Astrocyte (in vitro differentiated cells and primary cell): ENCODE data around the gene CUTA. TPM values are rescaled to one million over a fixed set of nuclear protein-coding genes. Genes with fewer than 3 reads are reported as not detected.

Experiments
- DNase-seq: peaks from one replicate; pipeline ENCODE4 v3.0.0-alpha.2; 2010; ENCODE audit warnings: low read depth
- FAIRE-seq: peaks from 2 replicates; lab custom pipeline; 2011; peaks lifted over from hg19 to GRCh38; lab: Jason Lieb, UNC
- H2AFZ ChIP-seq: 2 replicates; pipeline ENCODE4 v1.6.0; 2012; ENCODE audit warnings: low read depth, low read length, inconsistent platforms
- H3K27ac ChIP-seq: 2 replicates; pipeline ENCODE4 v1.5.1; 2011; ENCODE audit warnings: low read depth, low read length, inconsistent platforms
- H3K27me3 ChIP-seq: 2 replicates; pipeline ENCODE4 v1.6.0; 2011; ENCODE audit warnings: low read length, inconsistent platforms; ENCODE audit not compliant: insufficient read depth
- H3K36me3 ChIP-seq: 2 replicates; pipeline ENCODE4 v1.5.1; 2011; ENCODE audit warnings: low read length, inconsistent platforms; ENCODE audit not compliant: insufficient read depth
- H3K4me1 ChIP-seq: 2 replicates; pipeline ENCODE4 v1.5.1; 2011; ENCODE audit warnings: low read length, inconsistent platforms; ENCODE audit not compliant: insufficient read depth
- H3K4me2 ChIP-seq: 2 replicates; pipeline ENCODE4 v1.6.0; 2012; ENCODE audit warnings: low read length, inconsistent platforms
- H3K4me3 ChIP-seq: 2 replicates; pipeline ENCODE4 v1.5.1; 2011; ENCODE audit warnings: low read depth, mild to moderate bottlenecking, low read length, inconsistent platforms; ENCODE audit not compliant: insufficient read depth
- H3K79me2 ChIP-seq: 2 replicates; pipeline ENCODE4 v1.6.0; 2012; ENCODE audit warnings: mild to moderate bottlenecking, low read length, inconsistent platforms; ENCODE audit not compliant: insufficient read depth
- H3K9ac ChIP-seq: 2 replicates; pipeline ENCODE4 v1.6.0; 2012; ENCODE audit warnings: mild to moderate bottlenecking, low read length, inconsistent platforms
- H3K9me3 ChIP-seq: 2 replicates; pipeline ENCODE4 v1.5.1; 2012; ENCODE audit warnings: low read depth, mild to moderate bottlenecking, low read length, inconsistent platforms; ENCODE audit not compliant: insufficient read depth
- H4K20me1 ChIP-seq: 2 replicates; pipeline ENCODE4 v1.6.0; 2012; ENCODE audit warnings: low read length, inconsistent platforms; ENCODE audit not compliant: insufficient read depth
- H3K27ac Mint-ChIP-seq: one replicate; pipeline ENCODE4 v1.8.0; 2021; ENCODE audit warnings: mild to moderate bottlenecking, mixed read lengths; ENCODE audit not compliant: unreplicated experiment
- H3K27me3 Mint-ChIP-seq: one replicate; pipeline ENCODE4 v1.8.0; 2021; ENCODE audit warnings: low read depth, mixed read lengths; ENCODE audit not compliant: unreplicated experiment
- H3K36me3 Mint-ChIP-seq: one replicate; pipeline ENCODE4 v1.8.0; 2021; ENCODE audit warnings: low read depth, mixed read lengths; ENCODE audit not compliant: unreplicated experiment
- H3K4me1 Mint-ChIP-seq: one replicate; pipeline ENCODE4 v1.8.0; 2021; ENCODE audit warnings: low read depth, mixed read lengths; ENCODE audit not compliant: unreplicated experiment
- H3K4me3 Mint-ChIP-seq: one replicate; pipeline ENCODE4 v1.8.0; 2021; ENCODE audit warnings: mild to moderate bottlenecking, moderate library complexity, mixed read lengths; ENCODE audit not compliant: unreplicated experiment
- H3K9me3 Mint-ChIP-seq: one replicate; pipeline ENCODE4 v1.8.0; 2021; ENCODE audit warnings: mild to moderate bottlenecking, mixed read lengths; ENCODE audit not compliant: unreplicated experiment
- EZH2 ChIP-seq: IDR thresholded peaks from 2 replicates; pipeline ENCODE4 v1.6.1; 2012; ENCODE audit warnings: mild to moderate bottlenecking, low read length, inconsistent platforms; ENCODE audit not compliant: insufficient read depth
- total RNA-seq: library from RNA; stranded (reverse); gene quantifications from 2 replicates; pipeline ENCODE4 v1.2.1, GENCODE V29; 2021
- TF ChIP-seq, protein P1 (sequence below): IDR thresholded peaks from 2 replicates; pipeline ENCODE4 v1.5.1; 2011; ENCODE audit warnings: low read depth, mild to moderate bottlenecking, inconsistent platforms, low read length, moderate library complexity; ENCODE audit not compliant: insufficient read depth

Gene CUTA
- total RNA-seq, 1 donor from 2014 or later: 256 TPM

DNA sequence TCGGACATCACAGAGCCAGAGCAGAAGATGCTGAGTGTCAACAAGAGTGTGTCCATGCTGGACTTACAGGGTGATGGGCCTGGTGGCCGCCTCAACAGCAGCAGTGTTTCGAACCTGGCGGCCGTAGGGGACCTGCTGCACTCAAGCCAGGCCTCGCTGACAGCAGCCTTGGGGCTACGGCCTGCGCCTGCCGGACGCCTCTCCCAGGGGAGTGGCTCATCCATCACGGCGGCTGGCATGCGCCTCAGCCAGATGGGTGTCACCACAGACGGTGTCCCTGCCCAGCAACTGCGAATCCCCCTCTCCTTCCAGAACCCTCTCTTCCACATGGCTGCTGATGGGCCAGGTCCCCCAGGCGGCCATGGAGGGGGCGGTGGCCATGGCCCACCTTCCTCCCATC is 25.1 kb upstream of the CUTA start:
- Mint-ChIP-seq H3K36me3 (peaks cover 43% of the 10 kb centered on the region), H3K27ac (no peak overlapping the region), H3K27me3 (no peaks in the 10 kb centered on the region), H3K4me1 (peaks cover 4% of the 10 kb centered on the region), H3K9me3 (no peaks in the 10 kb centered on the region), H3K4me3 (no peak overlapping the region)
- Histone ChIP-seq H3K36me3 (peaks cover 6% of the 10 kb centered on the region), H3K4me3 (no peak overlapping the region), H3K27me3 (no peaks in the 10 kb centered on the region), H3K4me1 (peaks cover 3% of the 10 kb centered on the region), H2AFZ (no peak overlapping the region), H3K79me2 (no peaks in the 10 kb centered on the region), H3K9me3 (no peaks in the 10 kb centered on the region), H4K20me1 (peaks cover 11% of the 10 kb centered on the region), H3K9ac (no peak overlapping the region), H3K27ac (no peak overlapping the region), H3K4me2 (no peak overlapping the region)
- no peak for FAIRE-seq
- no peak for TF ChIP-seq EZH2
- DNase-seq: no peak

GRCh38 chr6:33442283-33442682 is 24.4 kb upstream of the CUTA start:
- no peak overlapping the region for H3K4me3 ChIP-seq
- DNase-seq (no peak), FAIRE-seq (no peak)
- H3K79me2 ChIP-seq: no peaks in the 10 kb centered on the region
- H4K20me1 ChIP-seq: peaks cover 11% of the 10 kb centered on the region
- no peak overlapping the region for H3K27ac ChIP-seq
- H3K9me3 ChIP-seq: no peaks in the 10 kb centered on the region
- peaks cover 3% of the 10 kb centered on the region for H3K4me1 ChIP-seq
- Mint-ChIP-seq H3K4me1 (peaks cover 4% of the 10 kb centered on the region), H3K27me3 (no peaks in the 10 kb centered on the region), H3K4me3 (no peak overlapping the region), H3K9me3 (no peaks in the 10 kb centered on the region), H3K27ac (no peak overlapping the region), H3K36me3 (peaks cover 40% of the 10 kb centered on the region)
- peaks cover 11% of the 10 kb centered on the region for H3K36me3 ChIP-seq
- H3K27me3 ChIP-seq: no peaks in the 10 kb centered on the region
- H3K9ac ChIP-seq: no peak overlapping the region
- H2AFZ ChIP-seq: no peak overlapping the region
- TF ChIP-seq, protein P1, sequence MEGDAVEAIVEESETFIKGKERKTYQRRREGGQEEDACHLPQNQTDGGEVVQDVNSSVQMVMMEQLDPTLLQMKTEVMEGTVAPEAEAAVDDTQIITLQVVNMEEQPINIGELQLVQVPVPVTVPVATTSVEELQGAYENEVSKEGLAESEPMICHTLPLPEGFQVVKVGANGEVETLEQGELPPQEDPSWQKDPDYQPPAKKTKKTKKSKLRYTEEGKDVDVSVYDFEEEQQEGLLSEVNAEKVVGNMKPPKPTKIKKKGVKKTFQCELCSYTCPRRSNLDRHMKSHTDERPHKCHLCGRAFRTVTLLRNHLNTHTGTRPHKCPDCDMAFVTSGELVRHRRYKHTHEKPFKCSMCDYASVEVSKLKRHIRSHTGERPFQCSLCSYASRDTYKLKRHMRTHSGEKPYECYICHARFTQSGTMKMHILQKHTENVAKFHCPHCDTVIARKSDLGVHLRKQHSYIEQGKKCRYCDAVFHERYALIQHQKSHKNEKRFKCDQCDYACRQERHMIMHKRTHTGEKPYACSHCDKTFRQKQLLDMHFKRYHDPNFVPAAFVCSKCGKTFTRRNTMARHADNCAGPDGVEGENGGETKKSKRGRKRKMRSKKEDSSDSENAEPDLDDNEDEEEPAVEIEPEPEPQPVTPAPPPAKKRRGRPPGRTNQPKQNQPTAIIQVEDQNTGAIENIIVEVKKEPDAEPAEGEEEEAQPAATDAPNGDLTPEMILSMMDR: no peak
- no peak for TF ChIP-seq EZH2
- no peak overlapping the region for H3K4me2 ChIP-seq

DNA sequence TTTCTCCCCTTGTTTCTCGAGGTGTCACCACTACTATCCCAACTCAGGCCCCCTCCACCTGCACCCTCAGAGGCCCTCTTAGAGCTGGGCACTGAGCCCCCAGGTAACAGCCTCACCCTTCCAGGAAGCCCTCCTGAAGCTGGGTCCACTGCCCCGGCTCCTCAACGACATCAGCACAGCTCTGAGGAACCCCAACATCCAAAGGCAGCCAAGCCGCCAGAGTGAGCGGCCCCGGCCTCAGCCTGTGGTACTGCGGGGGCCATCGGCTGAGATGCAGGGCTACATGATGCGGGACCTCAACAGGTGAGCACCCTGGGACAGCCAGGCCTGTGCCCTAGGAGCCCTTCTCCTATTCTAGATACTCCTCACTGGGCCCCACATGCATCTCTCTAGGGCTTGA is 23.6 kb upstream of the CUTA start:
- Histone ChIP-seq H3K9ac (no peak overlapping the region), H2AFZ (no peak overlapping the region), H3K36me3 (peaks cover 18% of the 10 kb centered on the region), H3K27me3 (no peaks in the 10 kb centered on the region), H3K9me3 (no peaks in the 10 kb centered on the region), H3K4me2 (no peak overlapping the region), H3K4me1 (peaks cover 3% of the 10 kb centered on the region), H3K4me3 (no peak overlapping the region), H3K27ac (no peak overlapping the region), H3K79me2 (no peaks in the 10 kb centered on the region), H4K20me1 (peaks cover 11% of the 10 kb centered on the region)
- H3K36me3 Mint-ChIP-seq: peaks cover 42% of the 10 kb centered on the region
- TF ChIP-seq EZH2: no peak
- TF ChIP-seq, protein P1: no peak
- no peaks in the 10 kb centered on the region for H3K27me3 Mint-ChIP-seq
- H3K9me3 Mint-ChIP-seq: no peaks in the 10 kb centered on the region
- no peak overlapping the region for H3K4me3 Mint-ChIP-seq
- FAIRE-seq: no peak
- no peak overlapping the region for H3K27ac Mint-ChIP-seq
- no peak for DNase-seq
- H3K4me1 Mint-ChIP-seq: peaks cover 4% of the 10 kb centered on the region
